C4-2B (cell line): ENCODE data around the gene FRMPD2.
"Not testable (repeated sequence)": the region's sequence is repeated elsewhere in the genome, so short reads cannot be mapped to it uniquely, and the experiment has no call there.

Source experiments
- H3K27ac ChIP-seq: fragments of 450-650 bp; 2 replicates; pipeline ENCODE4 v1.5.1; 2017
- CTCF ChIP-seq: fragments of 450-650 bp; conservative IDR thresholded peaks from 2 replicates; pipeline ENCODE4 v1.5.1; 2017; ENCODE audit warnings: mild to moderate bottlenecking

The FRMPD2 gene

GRCh38 chr10:48143721-48144642 lies 130.5 kb downstream of the FRMPD2 start:
- not testable (repeated sequence) for H3K27ac ChIP-seq

GRCh38 chr10:48140949-48141348 lies 133.5 kb downstream of the FRMPD2 start:
- H3K27ac ChIP-seq = not testable (repeated sequence)

- not testable (repeated sequence) for H3K27ac ChIP-seq
Measured at GRCh38 chr10:48139953-48140850, 134.3 kb downstream of the FRMPD2 start.

- not testable (repeated sequence) for H3K27ac ChIP-seq
Measured at GRCh38 chr10:48128954-48129353, 145.5 kb downstream of the FRMPD2 start.

GRCh38 chr10:48126251-48126650 lies 148.2 kb downstream of the FRMPD2 start:
- H3K27ac ChIP-seq = not testable (repeated sequence)

- not testable (repeated sequence) for H3K27ac ChIP-seq
- peak; percentile 14; the same call in 1 of the 2 replicates for TF ChIP-seq CTCF
Measured at GRCh38 chr10:48125631-48126030, 148.9 kb downstream of the FRMPD2 start.

- not testable (repeated sequence) for H3K27ac ChIP-seq
Measured at GRCh38 chr10:48122618-48123017, 151.9 kb downstream of the FRMPD2 start.

GRCh38 chr10:48110277-48110676 lies 164.2 kb downstream of the FRMPD2 start:
- not testable (repeated sequence) for H3K27ac ChIP-seq
